CD4-positive, CD25-positive, alpha-beta regulatory T cell (primary cell): ENCODE measurements around the gene ASIC1. TPM values are rescaled to one million over a fixed set of nuclear protein-coding genes. Genes with fewer than 3 reads are reported as not detected.

Source experiments
- ATAC-seq, 2 donors: fragments of 150-1000 bp; cut with Tn5 transposase; one replicate each; pipeline ENCODE4 v1.10.0; 2021; ENCODE audit warnings: low read depth in 2 of 2, moderate number of reproducible peaks in 2 of 2, moderate library complexity in 1 of 2
- DNase-seq, 3 donors: peaks; one replicate each; pipeline versions ENCODE4 v3.0.0 to v3.0.0-alpha.2; 2012 to 2022; ENCODE audit warnings: mixed read lengths in 1 of 3
- H3K27ac ChIP-seq: one replicate; pipeline ENCODE4 v1.7.0; 2013; ENCODE audit warnings: mild to moderate bottlenecking, low read length; ENCODE audit not compliant: insufficient read depth, poor library complexity, severe bottlenecking
- H3K27me3 ChIP-seq: one replicate; pipeline ENCODE4 v1.7.0; 2013; ENCODE audit warnings: low read length; ENCODE audit not compliant: control insufficient read depth, insufficient read depth
- H3K36me3 ChIP-seq: one replicate; pipeline ENCODE4 v1.7.0; 2013; ENCODE audit warnings: mild to moderate bottlenecking, low read length, moderate library complexity; ENCODE audit not compliant: control insufficient read depth, insufficient read depth
- H3K4me1 ChIP-seq: 2 replicates; pipeline ENCODE4 v1.7.0; 2013; ENCODE audit warnings: mild to moderate bottlenecking, low read length; ENCODE audit not compliant: insufficient read depth, control insufficient read depth, poor library complexity, severe bottlenecking
- H3K4me3 ChIP-seq: one replicate; pipeline ENCODE4 v1.7.0; 2013; ENCODE audit warnings: low read depth, mild to moderate bottlenecking, low read length, moderate library complexity
- H3K9me3 ChIP-seq, 2 experiments: 1 replicate in 1 of 2; 2 replicates in 1 of 2; pipeline ENCODE4 v1.7.0; 2013; ENCODE audit warnings: low read length in 2 of 2, mild to moderate bottlenecking in 1 of 2, moderate library complexity in 1 of 2; ENCODE audit not compliant: control insufficient read depth in 2 of 2
- H3K27ac Mint-ChIP-seq, 3 donors: one replicate each; pipeline ENCODE4 v1.8.0; 2020 to 2022; ENCODE audit warnings: mild to moderate bottlenecking in 3 of 3, mixed read lengths in 3 of 3, moderate library complexity in 2 of 3
- H3K27me3 Mint-ChIP-seq: one replicate; pipeline ENCODE4 v1.8.0; 2022; ENCODE audit warnings: mild to moderate bottlenecking, mixed read lengths
- H3K36me3 Mint-ChIP-seq: one replicate; pipeline ENCODE4 v1.8.0; 2020; ENCODE audit warnings: mixed read lengths
- H3K4me1 Mint-ChIP-seq, 4 donors: one replicate each; pipeline ENCODE4 v1.8.0; 2020 to 2022; ENCODE audit warnings: mixed read lengths in 4 of 4, mild to moderate bottlenecking in 1 of 4
- H3K4me3 Mint-ChIP-seq, 4 donors: one replicate each; pipeline ENCODE4 v1.8.0; 2020 to 2022; ENCODE audit warnings: mild to moderate bottlenecking in 4 of 4, mixed read lengths in 4 of 4, moderate library complexity in 3 of 4
- H3K9me3 Mint-ChIP-seq, 7 donors: one replicate each; pipeline ENCODE4 v1.8.0; 2020 to 2022; ENCODE audit warnings: mixed read lengths in 7 of 7, mild to moderate bottlenecking in 3 of 7, moderate library complexity in 2 of 7
- polyA plus RNA-seq, 4 donors: library from polyadenylated mRNA; unstranded; fragments of 300-500 nt; fragmentation: Illumina TruSeq; gene quantifications; one replicate each; pipeline ENCODE4 v1.2.3, GENCODE V29; 2021
- total RNA-seq: library from RNA; stranded (reverse); gene quantifications from one replicate; pipeline ENCODE4 v1.2.3, GENCODE V29; 2022

The ASIC1 gene
- total and polyA plus RNA-seq, 5 donors from 2014 or later = 0.47 to 2.1 (median 0.49) TPM; not detected in 1

- no peaks in the 10 kb centered on the region for H3K9me3 ChIP-seq
- Mint-ChIP-seq H3K9me3 (no peaks in the 10 kb centered on the region), H3K4me1 (peaks cover 0 to 45% (median 26%) of the 10 kb centered on the region in 4 donors), H3K36me3 (no peaks in the 10 kb centered on the region), H3K27me3 (peaks cover 39% of the 10 kb centered on the region), H3K27ac (peak overlapping the region in 1 of 3 donors; percentile 77), H3K4me3 (peak overlapping the region in 3 of 4 donors; percentile 35 to 73 (median 70))
- DNase-seq (peak in 1 of 3 donors; percentile 24), ATAC-seq (no peak)
- H3K27me3 ChIP-seq = peaks cover 8% of the 10 kb centered on the region
- H3K36me3 ChIP-seq = no peaks in the 10 kb centered on the region
- H3K4me3 ChIP-seq = no peak overlapping the region
- peaks cover 31% of the 10 kb centered on the region for H3K4me1 ChIP-seq
- H3K27ac ChIP-seq = no peak overlapping the region
Observed at GRCh38 chr12:50057896-50058670, 687 bp downstream of the ASIC1 start.

DNA sequence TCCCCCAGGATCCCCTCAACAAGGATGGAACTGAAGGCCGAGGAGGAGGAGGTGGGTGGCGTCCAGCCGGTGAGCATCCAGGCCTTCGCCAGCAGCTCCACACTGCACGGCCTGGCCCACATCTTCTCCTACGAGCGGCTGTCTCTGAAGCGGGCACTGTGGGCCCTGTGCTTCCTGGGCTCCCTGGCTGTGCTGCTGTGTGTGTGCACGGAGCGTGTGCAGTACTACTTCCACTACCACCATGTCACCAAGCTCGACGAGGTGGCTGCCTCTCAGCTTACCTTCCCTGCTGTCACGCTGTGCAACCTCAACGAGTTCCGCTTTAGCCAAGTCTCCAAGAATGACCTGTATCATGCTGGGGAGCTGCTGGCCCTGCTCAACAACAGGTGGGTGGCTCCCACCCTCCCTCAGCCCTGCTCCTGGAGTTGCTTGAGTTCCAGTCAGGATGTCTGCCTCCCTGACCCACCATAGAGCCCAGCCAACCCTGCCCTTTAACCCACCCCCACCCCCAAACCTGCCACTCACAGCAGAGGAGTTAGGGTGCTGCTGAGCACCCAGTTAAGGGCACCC lies 1.4 kb downstream of the ASIC1 start:
- H3K36me3 ChIP-seq = no peaks in the 10 kb centered on the region

DNA sequence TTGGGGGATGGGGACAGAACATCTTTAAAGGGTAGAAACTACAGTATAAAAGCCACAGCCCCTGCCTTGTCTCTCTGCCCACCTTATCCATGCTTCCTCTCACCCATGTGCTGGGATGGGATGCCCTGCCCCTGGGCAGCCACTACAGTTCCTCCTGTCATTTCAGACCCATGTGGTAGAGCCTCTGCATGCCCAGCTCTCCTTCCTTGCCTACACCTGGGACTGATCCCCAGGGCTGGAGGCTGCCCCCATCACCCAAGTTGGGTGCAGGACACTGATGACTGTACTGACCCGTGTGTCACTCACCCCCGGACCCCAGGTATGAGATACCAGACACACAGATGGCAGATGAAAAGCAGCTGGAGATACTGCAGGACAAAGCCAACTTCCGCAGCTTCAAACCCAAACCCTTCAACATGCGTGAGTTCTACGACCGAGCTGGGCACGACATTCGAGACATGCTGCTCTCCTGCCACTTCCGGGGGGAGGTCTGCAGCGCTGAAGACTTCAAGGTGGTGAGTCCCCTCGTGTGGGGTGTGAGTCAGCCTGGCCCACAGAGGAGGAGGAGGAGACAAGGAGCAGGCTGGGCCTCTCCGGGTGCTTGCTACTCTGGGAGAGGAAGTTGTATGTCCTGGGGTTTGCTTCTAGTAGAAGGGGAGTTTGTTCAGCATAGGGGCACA lies 2.2 kb downstream of the ASIC1 start:
- peak; percentile 19 to 80 (median 20) for DNase-seq
- H3K27me3 ChIP-seq = peaks cover 8% of the 10 kb centered on the region

More for the DNA sequence above, 1.4 kb downstream of the ASIC1 start:
- Histone ChIP-seq H3K9me3 (no peaks in the 10 kb centered on the region), H3K27me3 (peaks cover 8% of the 10 kb centered on the region), H3K27ac (no peak overlapping the region), H3K4me3 (no peak overlapping the region), H3K4me1 (peaks cover 31% of the 10 kb centered on the region)
- Mint-ChIP-seq H3K9me3 (no peaks in the 10 kb centered on the region), H3K4me3 (peak overlapping the region; percentile 35 to 82 (median 72)), H3K27me3 (peaks cover 35% of the 10 kb centered on the region), H3K36me3 (no peaks in the 10 kb centered on the region), H3K4me1 (peaks cover 0 to 45% (median 26%) of the 10 kb centered on the region in 4 donors), H3K27ac (peak overlapping the region in 2 of 3 donors; percentile 21 to 77)
- ATAC-seq (no peak), DNase-seq (peak in 1 of 3 donors; percentile 53)

DNA sequence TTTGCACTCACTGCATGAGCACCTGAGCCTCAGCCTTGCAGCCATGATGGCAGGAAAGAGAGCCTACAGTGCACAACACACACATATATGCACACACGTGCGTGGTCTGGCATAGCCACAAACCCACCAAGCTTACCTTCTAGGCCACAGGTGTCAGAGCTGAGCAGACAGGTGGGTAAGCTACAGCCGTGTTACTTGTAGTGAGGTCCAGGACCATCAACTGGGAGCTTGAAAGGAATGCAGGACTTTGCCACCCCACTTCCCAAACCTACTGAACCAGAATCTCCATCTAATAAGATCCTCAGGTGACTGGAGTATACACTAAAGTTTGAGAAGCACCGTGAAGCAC lies 2.7 kb downstream of the ASIC1 start:
- Histone ChIP-seq H3K4me3 (no peak overlapping the region), H3K9me3 (no peaks in the 10 kb centered on the region), H3K36me3 (no peaks in the 10 kb centered on the region), H3K27me3 (peaks cover 8% of the 10 kb centered on the region), H3K27ac (no peak overlapping the region), H3K4me1 (peaks cover 31% of the 10 kb centered on the region)
- Mint-ChIP-seq H3K27me3 (peaks cover 36% of the 10 kb centered on the region), H3K9me3 (no peaks in the 10 kb centered on the region), H3K4me3 (peak overlapping the region in 3 of 4 donors; percentile 61 to 82 (median 67)), H3K36me3 (no peaks in the 10 kb centered on the region), H3K27ac (peak overlapping the region in 2 of 3 donors; percentile 77 to 90), H3K4me1 (peaks cover 0 to 45% (median 26%) of the 10 kb centered on the region in 4 donors)
- no peak for ATAC-seq
- DNase-seq = no peak

More for the DNA sequence above, 2.2 kb downstream of the ASIC1 start:
- Histone ChIP-seq H3K4me1 (peaks cover 31% of the 10 kb centered on the region), H3K4me3 (no peak overlapping the region), H3K27ac (no peak overlapping the region), H3K36me3 (no peaks in the 10 kb centered on the region), H3K9me3 (no peaks in the 10 kb centered on the region)
- Mint-ChIP-seq H3K4me1 (peaks cover 0 to 45% (median 26%) of the 10 kb centered on the region in 4 donors), H3K27me3 (peaks cover 36% of the 10 kb centered on the region), H3K4me3 (peak overlapping the region in 3 of 4 donors; percentile 61 to 82 (median 67)), H3K27ac (peak overlapping the region; percentile 21 to 90 (median 77)), H3K36me3 (no peaks in the 10 kb centered on the region), H3K9me3 (no peaks in the 10 kb centered on the region)
- peak; percentile 69 to 72 for ATAC-seq

- ATAC-seq (no peak), DNase-seq (no peak)
- H3K27ac Mint-ChIP-seq = peak overlapping the region in 1 of 3 donors; percentile 19
- no peak overlapping the region for H3K4me3 ChIP-seq
- no peaks in the 10 kb centered on the region for H3K36me3 ChIP-seq
- H3K4me1 Mint-ChIP-seq = peaks cover 0 to 38% (median 20%) of the 10 kb centered on the region in 4 donors
- no peaks in the 10 kb centered on the region for H3K36me3 Mint-ChIP-seq
- peaks cover 8% of the 10 kb centered on the region for H3K27me3 ChIP-seq
- H3K27ac ChIP-seq = no peak overlapping the region
- peaks cover 23% of the 10 kb centered on the region for H3K4me1 ChIP-seq
- peaks cover 30% of the 10 kb centered on the region for H3K27me3 Mint-ChIP-seq
- H3K9me3 ChIP-seq = no peaks in the 10 kb centered on the region
- H3K9me3 Mint-ChIP-seq = no peaks in the 10 kb centered on the region
- H3K4me3 Mint-ChIP-seq = peak overlapping the region in 1 of 4 donors; percentile 14
Observed at GRCh38 chr12:50061171-50061570, 3.8 kb downstream of the ASIC1 start.

GRCh38 chr12:50061946-50062686 lies 4.7 kb downstream of the ASIC1 start:
- no peaks in the 10 kb centered on the region for H3K36me3 Mint-ChIP-seq
- Histone ChIP-seq H3K9me3 (no peaks in the 10 kb centered on the region), H3K4me3 (no peak overlapping the region), H3K27ac (no peak overlapping the region), H3K36me3 (no peaks in the 10 kb centered on the region), H3K4me1 (peaks cover 14% of the 10 kb centered on the region), H3K27me3 (peaks cover 3% of the 10 kb centered on the region)
- DNase-seq (no peak), ATAC-seq (no peak)
- peaks cover 0 to 28% (median 11%) of the 10 kb centered on the region in 4 donors for H3K4me1 Mint-ChIP-seq
- peaks cover 21% of the 10 kb centered on the region for H3K27me3 Mint-ChIP-seq
- no peak overlapping the region for H3K4me3 Mint-ChIP-seq
- H3K9me3 Mint-ChIP-seq = no peaks in the 10 kb centered on the region
- H3K27ac Mint-ChIP-seq = no peak overlapping the region

DNA sequence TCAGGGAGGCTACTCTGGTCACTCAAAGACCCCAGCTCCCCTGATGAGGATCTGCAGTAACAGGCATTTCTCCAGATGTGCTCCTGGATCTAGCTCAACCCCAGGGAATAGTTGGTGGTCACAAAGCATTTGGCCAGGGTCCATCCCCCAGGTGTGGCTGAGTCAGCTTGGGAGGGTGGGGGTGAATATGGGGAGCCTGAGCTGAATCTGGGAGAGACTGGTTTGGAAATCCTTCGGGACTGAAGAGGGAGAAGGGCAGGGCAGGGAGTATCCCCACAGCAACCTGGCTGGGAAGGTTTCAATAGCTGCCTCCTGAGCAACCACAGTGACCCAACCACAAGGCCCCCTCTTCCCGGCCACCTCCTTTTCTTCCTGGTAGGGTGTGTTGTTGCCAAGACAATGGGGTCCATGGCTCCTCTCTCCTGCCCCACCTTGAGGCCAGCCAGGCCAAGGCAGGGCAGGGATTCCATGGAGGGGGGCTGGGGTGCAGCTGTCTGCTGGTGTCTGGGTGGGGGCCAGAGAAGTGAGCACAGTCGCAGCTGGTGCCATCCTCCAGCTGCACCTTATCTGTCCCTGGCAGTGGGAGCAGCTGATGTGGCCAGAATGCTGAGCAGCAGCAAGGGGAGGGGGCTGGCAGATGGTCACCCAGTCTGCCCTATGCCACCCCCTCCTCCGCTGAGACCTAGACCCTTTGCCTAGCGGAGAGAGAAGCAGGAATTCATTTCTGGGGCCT lies 5.5 kb downstream of the ASIC1 start:
- no peak overlapping the region for H3K27ac Mint-ChIP-seq
- no peaks in the 10 kb centered on the region for H3K36me3 Mint-ChIP-seq
- Histone ChIP-seq H3K4me1 (peaks cover 11% of the 10 kb centered on the region), H3K4me3 (no peak overlapping the region), H3K9me3 (no peaks in the 10 kb centered on the region), H3K27ac (no peak overlapping the region), H3K36me3 (no peaks in the 10 kb centered on the region), H3K27me3 (peaks cover 3% of the 10 kb centered on the region)
- DNase-seq (no peak), ATAC-seq (no peak)
- no peak overlapping the region for H3K4me3 Mint-ChIP-seq
- peaks cover 0 to 27% (median 9%) of the 10 kb centered on the region in 4 donors for H3K4me1 Mint-ChIP-seq
- no peaks in the 10 kb centered on the region for H3K9me3 Mint-ChIP-seq
- peaks cover 21% of the 10 kb centered on the region for H3K27me3 Mint-ChIP-seq
